Heart right ventricle (tissue), 16 donors: ENCODE measurements around the gene CD68. TPM values are rescaled to one million over a fixed set of nuclear protein-coding genes. Genes with fewer than 3 reads are reported as not detected.
A peak's percentile ranks its signal among the peaks of the same experiment; 100 is the strongest.

Experiments
- ATAC-seq, 8 donors: fragments of 200-7000 bp; cut with Tn5 transposase; one replicate each; pipeline ENCODE4 v1.9.1; 2020; ENCODE audit warnings: mild to moderate bottlenecking in 8 of 8, moderate library complexity in 8 of 8, moderate number of reproducible peaks in 1 of 8
- DNase-seq, 2 donors: peaks; one replicate each; pipeline ENCODE4 v3.0.0-alpha.2; 2020
- H3K27ac ChIP-seq, 10 donors: fragments of 200-600 bp; sonication (generic) in 2 of 10; one replicate each; pipeline versions ENCODE4 v1.5.0 to v1.8.0; 2020 to 2022; ENCODE audit warnings: mild to moderate bottlenecking in 3 of 10
- H3K27me3 ChIP-seq, 7 donors: fragments of 200-600 bp; one replicate each; pipeline ENCODE4 v1.8.0; 2021 to 2022; ENCODE audit warnings: mild to moderate bottlenecking in 2 of 7
- H3K36me3 ChIP-seq, 9 donors: fragments of 200-600 bp; sonication (generic) in 1 of 9; one replicate each; pipeline versions ENCODE4 v1.5.0 to v1.8.0; 2020 to 2022; ENCODE audit warnings: mild to moderate bottlenecking in 2 of 9
- H3K4me1 ChIP-seq, 9 donors: fragments of 200-600 bp; sonication (generic) in 1 of 9; one replicate each; pipeline versions ENCODE4 v1.5.0 to v1.8.0; 2020 to 2022; ENCODE audit warnings: mild to moderate bottlenecking in 4 of 9
- H3K4me3 ChIP-seq, 10 donors: fragments of 200-600 bp; sonication (generic) in 2 of 10; one replicate each; pipeline versions ENCODE4 v1.5.0 to v1.8.0; 2020 to 2022; ENCODE audit warnings: mild to moderate bottlenecking in 7 of 10, moderate library complexity in 2 of 10
- H3K9me3 ChIP-seq, 11 donors: fragments of 200-600 bp in 10 of 11; sonication (generic) in 2 of 11; one replicate each; pipeline versions ENCODE4 v1.5.0 to v1.8.0; 2013 to 2022; ENCODE audit warnings: mild to moderate bottlenecking in 2 of 11, control low read depth in 1 of 11, moderate library complexity in 1 of 11
- WGBS, 2 donors: extraction: QIAGEN DNeasy Blood & Tissue Kit; methylation state at CpG; one replicate each; pipeline ENCODE4 v1.1.7; 2013; ENCODE audit warnings: inconsistent platforms in 1 of 2; 5-methylcytosine and 5-hydroxymethylcytosine counted together
- intact Hi-C, 10 donors: fragments of 100-400 bp; cut with DNase I; formaldehyde crosslinking; loops; one replicate each; pipeline versions ENCODE4 v1.11.1 to v1.14.2; 2022
- polyA plus RNA-seq, 2 donors: library from polyadenylated mRNA; stranded (reverse); fragments of 200-250 nt; gene quantifications; one replicate each; pipeline ENCODE4 v1.2.3, GENCODE V29; 2013
- total RNA-seq, 10 donors: library from RNA; stranded (reverse); fragmentation: NEBNext Ultra II Directional in 3 of 10; extraction: Animal tissue kit (Norgen Biotek cat#: 25700) in 3 of 10; gene quantifications; one replicate each; pipeline versions ENCODE4 v1.2.1 to v1.2.4, GENCODE V29; 2021 to 2023
- TF ChIP-seq, protein P1 (sequence below), 9 donors: fragments of 200-600 bp; sonication (generic) in 2 of 9; IDR thresholded peaks; one replicate each; pipeline versions ENCODE4 v1.5.0 to v1.8.0; 2021 to 2022; ENCODE audit warnings: antibody characterized with exemption in 9 of 9, mild to moderate bottlenecking in 5 of 9, moderate library complexity in 1 of 9
- donor health status: Arrhythmogenic right ventricular cardiomyopathy.
- donor health status: ischemic (EF 13 %, LVEDD 7.1; RV severe dilation, severe dysfunction).
- donor health status: healthy with polysubstance abuse.
- donor health status: DM: no; HTN: yes; CAD: no.
- donor health status: DM: no; HTN: no; CAD: no.
- donor health status: ischemic (EF 25% LVEDD 6.9; RV normal size, moderate dysfunction).
- donor health status: ischemic (EF 25% LVEDD 5.7; RV mildly dilated, moderate dysfunction).
- donor health status: healthy.
- donor health status: DM: yes; HTN: yes; CAD: no.
- donor health status: Ischemic cardiomyopathy.
- donor health status: ischemic (EF 35%, LVEDD 5.7; RV mildly dilated, moderate dysfunction).
- donor health status: nonischemic (EF 11% LVEDD 7.7; RV severe dilation, severe dysfunction).
- donor health status: DM: yes; HTN: yes; CAD: no.
- donor health status: PGD.
- donor health status: ischemic (EF 29% LVEDD 5.4; RV normal size, mild dysfunction).
- donor health status: nonischemic (EF 23%, LVEDD 6.1; RV moderate dilation, normal function).

The CD68 gene
- total and polyA plus RNA-seq, 12 donors = 4.7 to 128 (median 16.1) TPM

DNA sequence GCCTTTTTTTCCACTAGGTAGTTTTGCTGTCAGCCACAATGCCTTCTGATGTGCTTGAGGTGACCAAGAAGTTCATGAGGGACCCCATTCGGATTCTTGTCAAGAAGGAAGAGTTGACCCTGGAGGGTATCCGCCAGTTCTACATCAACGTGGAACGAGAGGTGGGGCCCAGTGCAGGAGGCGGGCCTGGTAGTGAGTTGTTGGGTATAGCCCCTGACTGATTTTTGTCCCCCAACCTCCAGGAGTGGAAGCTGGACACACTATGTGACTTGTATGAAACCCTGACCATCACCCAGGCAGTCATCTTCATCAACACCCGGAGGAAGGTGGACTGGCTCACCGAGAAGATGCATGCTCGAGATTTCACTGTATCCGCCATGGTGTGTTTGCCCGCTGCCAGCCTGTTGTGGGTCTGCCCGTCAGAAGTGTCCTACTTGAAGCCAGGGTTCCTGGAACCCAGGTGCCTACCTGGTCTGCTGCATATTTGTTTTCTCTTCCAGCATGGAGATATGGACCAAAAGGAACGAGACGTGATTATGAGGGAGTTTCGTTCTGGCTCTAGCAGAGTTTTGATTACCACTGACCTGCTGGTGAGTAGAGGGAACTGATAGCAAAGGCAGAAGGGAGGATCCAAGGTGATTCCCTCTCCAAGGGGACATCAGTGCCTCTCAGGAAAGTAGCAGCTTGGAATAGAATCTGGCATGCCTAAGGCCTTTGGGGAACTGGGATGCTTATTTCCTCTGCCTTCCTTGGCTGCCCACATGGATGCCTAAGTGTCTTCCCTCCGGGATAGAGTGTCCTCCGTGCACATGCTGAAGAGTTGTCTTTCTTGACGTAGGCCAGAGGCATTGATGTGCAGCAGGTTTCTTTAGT lies 1.9 kb upstream of the CD68 start:
- ATAC-seq (no peak), DNase-seq (no peak)
- H3K9me3 ChIP-seq = no peaks in the 10 kb centered on the region
- WGBS, 2 donors = 77 to 79% methylated on average over 17 of the region's 17 CpGs
- no peaks in the 10 kb centered on the region for H3K27me3 ChIP-seq
- H3K27ac ChIP-seq = peak overlapping the region in 2 of 10 donors; percentile 92 to 93
- intact Hi-C loops = loop anchor here in 1 of 10 donors (10.0 kb wide), 1 partner anchor 323 kb away; the partner anchor contains the start of genes CTDNEP1 and ELP5
- peaks cover 9 to 65% (median 51%) of the 10 kb centered on the region in 9 donors for H3K36me3 ChIP-seq
- H3K4me3 ChIP-seq = peak overlapping the region in 1 of 10 donors; percentile 66
- H3K4me1 ChIP-seq = peaks cover 17 to 81% (median 44%) of the 10 kb centered on the region in 9 donors
- TF ChIP-seq, protein P1, sequence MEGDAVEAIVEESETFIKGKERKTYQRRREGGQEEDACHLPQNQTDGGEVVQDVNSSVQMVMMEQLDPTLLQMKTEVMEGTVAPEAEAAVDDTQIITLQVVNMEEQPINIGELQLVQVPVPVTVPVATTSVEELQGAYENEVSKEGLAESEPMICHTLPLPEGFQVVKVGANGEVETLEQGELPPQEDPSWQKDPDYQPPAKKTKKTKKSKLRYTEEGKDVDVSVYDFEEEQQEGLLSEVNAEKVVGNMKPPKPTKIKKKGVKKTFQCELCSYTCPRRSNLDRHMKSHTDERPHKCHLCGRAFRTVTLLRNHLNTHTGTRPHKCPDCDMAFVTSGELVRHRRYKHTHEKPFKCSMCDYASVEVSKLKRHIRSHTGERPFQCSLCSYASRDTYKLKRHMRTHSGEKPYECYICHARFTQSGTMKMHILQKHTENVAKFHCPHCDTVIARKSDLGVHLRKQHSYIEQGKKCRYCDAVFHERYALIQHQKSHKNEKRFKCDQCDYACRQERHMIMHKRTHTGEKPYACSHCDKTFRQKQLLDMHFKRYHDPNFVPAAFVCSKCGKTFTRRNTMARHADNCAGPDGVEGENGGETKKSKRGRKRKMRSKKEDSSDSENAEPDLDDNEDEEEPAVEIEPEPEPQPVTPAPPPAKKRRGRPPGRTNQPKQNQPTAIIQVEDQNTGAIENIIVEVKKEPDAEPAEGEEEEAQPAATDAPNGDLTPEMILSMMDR (IDR thresholded peaks at IDR 0.05) = no peak

DNA sequence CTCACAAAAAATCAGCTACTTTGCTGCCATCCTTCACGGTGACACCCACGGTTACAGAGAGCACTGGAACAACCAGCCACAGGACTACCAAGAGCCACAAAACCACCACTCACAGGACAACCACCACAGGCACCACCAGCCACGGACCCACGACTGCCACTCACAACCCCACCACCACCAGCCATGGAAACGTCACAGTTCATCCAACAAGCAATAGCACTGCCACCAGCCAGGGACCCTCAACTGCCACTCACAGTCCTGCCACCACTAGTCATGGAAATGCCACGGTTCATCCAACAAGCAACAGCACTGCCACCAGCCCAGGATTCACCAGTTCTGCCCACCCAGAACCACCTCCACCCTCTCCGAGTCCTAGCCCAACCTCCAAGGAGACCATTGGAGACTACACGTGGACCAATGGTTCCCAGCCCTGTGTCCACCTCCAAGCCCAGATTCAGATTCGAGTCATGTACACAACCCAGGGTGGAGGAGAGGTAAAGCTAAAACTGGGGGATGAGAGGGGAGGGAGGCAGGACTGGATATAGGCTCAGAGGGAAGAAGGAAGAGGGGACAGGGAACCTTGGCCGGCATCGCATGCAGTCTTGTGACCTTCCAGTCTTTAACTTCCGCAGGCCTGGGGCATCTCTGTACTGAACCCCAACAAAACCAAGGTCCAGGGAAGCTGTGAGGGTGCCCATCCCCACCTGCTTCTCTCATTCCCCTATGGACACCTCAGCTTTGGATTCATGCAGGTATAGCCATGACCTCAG lies 581 bp downstream of the CD68 start:
- H3K9me3 ChIP-seq = no peaks in the 10 kb centered on the region
- no peak for ATAC-seq
- peak overlapping the region; percentile 13 to 94 (median 78) for H3K27ac ChIP-seq
- WGBS, 2 donors = 70 to 71% methylated on average over 12 of the region's 12 CpGs
- H3K36me3 ChIP-seq = peaks cover 9 to 51% (median 40%) of the 10 kb centered on the region in 9 donors
- peaks cover 13 to 85% (median 51%) of the 10 kb centered on the region in 9 donors for H3K4me1 ChIP-seq
- intact Hi-C loops = loop anchor here in 3 of 10 donors (5.0 to 10.0 kb wide), 3 partner anchors 107 to 325 kb away; partner anchors contain the start of genes TP53 (in 2 of the 3), WRAP53 (in 2 of the 3), CTDNEP1 (in 1 of the 3) and ELP5 (in 1 of the 3)
- TF ChIP-seq, protein P1 (IDR thresholded peaks at IDR 0.05) = no peak
- H3K4me3 ChIP-seq = peak overlapping the region in 7 of 10 donors; percentile 18 to 66 (median 40)
- H3K27me3 ChIP-seq = no peaks in the 10 kb centered on the region
- DNase-seq = no peak

DNA sequence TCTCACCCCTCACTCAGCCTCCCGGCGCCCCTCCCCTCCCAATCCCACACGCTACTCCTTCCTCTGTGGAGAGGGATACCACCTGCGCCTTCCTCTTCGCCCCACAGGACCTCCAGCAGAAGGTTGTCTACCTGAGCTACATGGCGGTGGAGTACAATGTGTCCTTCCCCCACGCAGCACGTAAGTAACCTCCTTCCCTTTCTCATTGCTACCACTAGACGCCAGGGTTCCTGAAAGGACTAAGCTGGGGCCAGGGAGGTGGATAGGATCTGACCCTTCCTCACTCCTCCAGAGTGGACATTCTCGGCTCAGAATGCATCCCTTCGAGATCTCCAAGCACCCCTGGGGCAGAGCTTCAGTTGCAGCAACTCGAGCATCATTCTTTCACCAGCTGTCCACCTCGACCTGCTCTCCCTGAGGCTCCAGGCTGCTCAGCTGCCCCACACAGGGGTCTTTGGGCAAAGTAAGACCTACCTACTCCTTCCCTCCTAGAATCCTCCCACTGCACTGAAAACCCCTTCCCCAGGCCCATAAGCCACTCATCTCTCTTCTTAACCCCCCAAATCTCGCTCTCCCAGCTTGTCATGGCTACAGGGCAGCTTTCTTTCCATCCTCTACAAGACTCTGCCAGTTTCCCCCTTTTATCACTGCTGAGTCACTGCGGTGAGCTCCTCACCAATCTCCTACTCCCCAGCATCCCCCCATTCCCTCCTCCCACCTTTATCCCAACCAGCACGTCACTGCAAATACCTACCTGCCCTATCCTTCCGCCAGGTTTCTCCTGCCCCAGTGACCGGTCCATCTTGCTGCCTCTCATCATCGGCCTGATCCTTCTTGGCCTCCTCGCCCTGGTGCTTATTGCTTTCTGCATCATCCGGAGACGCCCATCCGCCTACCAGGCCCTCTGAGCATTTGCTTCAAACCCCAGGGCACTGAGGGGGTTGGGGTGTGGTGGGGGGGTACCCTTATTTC lies 1.5 kb downstream of the CD68 start:
- intact Hi-C loops = loop anchor here in 3 of 10 donors (5.0 to 10.0 kb wide), 2 partner anchors 106 to 146 kb away; partner anchors contain the start of genes TP53 (in 2 of the 3), WRAP53 (in 2 of the 3), FGF11 (in 1 of the 3) and TMEM102 (in 1 of the 3)
- Histone ChIP-seq H3K9me3 (no peaks in the 10 kb centered on the region), H3K27me3 (no peaks in the 10 kb centered on the region), H3K36me3 (peaks cover 9 to 43% (median 31%) of the 10 kb centered on the region in 9 donors), H3K4me1 (peaks cover 9 to 82% (median 42%) of the 10 kb centered on the region in 9 donors), H3K4me3 (peak overlapping the region in 7 of 10 donors; percentile 18 to 66 (median 40)), H3K27ac (peak overlapping the region in 8 of 10 donors; percentile 47 to 94 (median 81))
- DNase-seq = no peak
- 85 to 87% methylated on average over 23 of the region's 23 CpGs for WGBS, 2 donors
- ATAC-seq = no peak
- TF ChIP-seq, protein P1 (IDR thresholded peaks at IDR 0.05) = no peak
